Activated T-helper 1 cell treated with anti-CD3 and anti-CD28 coated beads, Interleukin-12 subunit alpha, Interleukin-12 subunit beta, Interleukin-2, Interleukin-4 antibody, amounts not matched to agents 30 ng/mL and 10 ng/mL and 1 ng/mL, durations not matched to agents 14 hours and 24 hours and 36 hours (primary cell): Measurements from ENCODE around the gene PDE4D. TPM values are rescaled to one million over a fixed set of nuclear protein-coding genes. Genes with fewer than 3 reads are reported as not detected.

Source experiments
- DNase-seq: peaks from one replicate; pipeline ENCODE4 v3.0.0; 2021; ENCODE audit warnings: low spot score
- H3K27ac Mint-ChIP-seq: one replicate; pipeline ENCODE4 v1.8.0; 2021; ENCODE audit warnings: mild to moderate bottlenecking, mixed read lengths
- H3K27me3 Mint-ChIP-seq: one replicate; pipeline ENCODE4 v1.8.0; 2022; ENCODE audit warnings: mild to moderate bottlenecking, moderate library complexity, mixed read lengths; ENCODE audit not compliant: insufficient read depth
- H3K36me3 Mint-ChIP-seq: one replicate; pipeline ENCODE4 v1.8.0; 2021; ENCODE audit warnings: low read depth, mixed read lengths
- H3K4me1 Mint-ChIP-seq: one replicate; pipeline ENCODE4 v1.8.0; 2021; ENCODE audit warnings: low read depth, mixed read lengths
- H3K4me3 Mint-ChIP-seq: one replicate; pipeline ENCODE4 v1.8.0; 2021; ENCODE audit warnings: mild to moderate bottlenecking, moderate library complexity, mixed read lengths
- H3K9me3 Mint-ChIP-seq: one replicate; pipeline ENCODE4 v1.8.0; 2021; ENCODE audit warnings: mixed read lengths
- intact Hi-C: fragments of 100-400 bp; cut with micrococcal nuclease; formaldehyde crosslinking; loops from one replicate; pipeline ENCODE4 v1.15.1; 2024
- total RNA-seq: library from RNA; stranded (reverse); gene quantifications from 2 replicates; pipeline ENCODE4 v1.2.3, GENCODE V29; 2022

The PDE4D gene
- total RNA-seq, 1 donor from 2014 or later: 50.6 TPM

GRCh38 chr5:59287884-59288283, 605.6 kb downstream of the PDE4D start:
- H3K27me3 Mint-ChIP-seq: peaks cover 16% of the 10 kb centered on the region
- intact Hi-C loops: no loop called here
- no peak for DNase-seq
- H3K4me3 Mint-ChIP-seq: no peak overlapping the region
- no peak overlapping the region for H3K27ac Mint-ChIP-seq
- H3K9me3 Mint-ChIP-seq: no peaks in the 10 kb centered on the region
- H3K4me1 Mint-ChIP-seq: no peaks in the 10 kb centered on the region
- H3K36me3 Mint-ChIP-seq: no peaks in the 10 kb centered on the region

GRCh38 chr5:59287361-59287760, 606.2 kb downstream of the PDE4D start:
- DNase-seq: no peak
- peaks cover 16% of the 10 kb centered on the region for H3K27me3 Mint-ChIP-seq
- H3K4me3 Mint-ChIP-seq: no peak overlapping the region
- no peak overlapping the region for H3K27ac Mint-ChIP-seq
- intact Hi-C loops: no loop called here
- no peaks in the 10 kb centered on the region for H3K4me1 Mint-ChIP-seq
- no peaks in the 10 kb centered on the region for H3K9me3 Mint-ChIP-seq
- no peaks in the 10 kb centered on the region for H3K36me3 Mint-ChIP-seq

- Mint-ChIP-seq H3K27ac (no peak overlapping the region), H3K36me3 (no peaks in the 10 kb centered on the region), H3K4me3 (no peak overlapping the region), H3K27me3 (peaks cover 16% of the 10 kb centered on the region), H3K4me1 (no peaks in the 10 kb centered on the region), H3K9me3 (no peaks in the 10 kb centered on the region)
- intact Hi-C loops: no loop called here
- DNase-seq: no peak
Observed at GRCh38 chr5:59286510-59286909, 607.0 kb downstream of the PDE4D start.

- H3K4me3 Mint-ChIP-seq: no peak overlapping the region
- DNase-seq: no peak
- H3K27ac Mint-ChIP-seq: no peak overlapping the region
- H3K27me3 Mint-ChIP-seq: peaks cover 8% of the 10 kb centered on the region
- intact Hi-C loops: no loop called here
- no peaks in the 10 kb centered on the region for H3K4me1 Mint-ChIP-seq
- H3K9me3 Mint-ChIP-seq: no peaks in the 10 kb centered on the region
- no peaks in the 10 kb centered on the region for H3K36me3 Mint-ChIP-seq
Observed at GRCh38 chr5:59285300-59286016, 608.1 kb downstream of the PDE4D start.

- no peaks in the 10 kb centered on the region for H3K27me3 Mint-ChIP-seq
- no peaks in the 10 kb centered on the region for H3K9me3 Mint-ChIP-seq
- no peak overlapping the region for H3K27ac Mint-ChIP-seq
- no peak overlapping the region for H3K4me3 Mint-ChIP-seq
- H3K36me3 Mint-ChIP-seq: no peaks in the 10 kb centered on the region
- DNase-seq: no peak
- intact Hi-C loops: no loop called here
- H3K4me1 Mint-ChIP-seq: no peaks in the 10 kb centered on the region
Observed at GRCh38 chr5:59282726-59283125, 610.8 kb downstream of the PDE4D start.

- peaks cover 13% of the 10 kb centered on the region for H3K27me3 Mint-ChIP-seq
- no peak overlapping the region for H3K4me3 Mint-ChIP-seq
- intact Hi-C loops: no loop called here
- no peak overlapping the region for H3K27ac Mint-ChIP-seq
- no peaks in the 10 kb centered on the region for H3K36me3 Mint-ChIP-seq
- peaks cover 11% of the 10 kb centered on the region for H3K4me1 Mint-ChIP-seq
- no peaks in the 10 kb centered on the region for H3K9me3 Mint-ChIP-seq
- DNase-seq: no peak
Observed at GRCh38 chr5:59279979-59280378, 613.5 kb downstream of the PDE4D start.

GRCh38 chr5:59276917-59277372, 616.6 kb downstream of the PDE4D start:
- Mint-ChIP-seq H3K27me3 (peaks cover 24% of the 10 kb centered on the region), H3K36me3 (no peaks in the 10 kb centered on the region), H3K4me3 (no peak overlapping the region), H3K4me1 (peaks cover 11% of the 10 kb centered on the region), H3K9me3 (no peaks in the 10 kb centered on the region), H3K27ac (no peak overlapping the region)
- intact Hi-C loops: no loop called here
- DNase-seq: no peak

- Mint-ChIP-seq H3K27me3 (peaks cover 26% of the 10 kb centered on the region), H3K9me3 (no peaks in the 10 kb centered on the region), H3K36me3 (no peaks in the 10 kb centered on the region), H3K4me3 (no peak overlapping the region), H3K27ac (no peak overlapping the region), H3K4me1 (peaks cover 11% of the 10 kb centered on the region)
- no peak for DNase-seq
- intact Hi-C loops: no loop called here
Observed at GRCh38 chr5:59276325-59276675, 617.2 kb downstream of the PDE4D start.

GRCh38 chr5:59275510-59276324, 617.8 kb downstream of the PDE4D start:
- Mint-ChIP-seq H3K4me3 (peak overlapping the region; percentile 59), H3K9me3 (no peaks in the 10 kb centered on the region), H3K27me3 (peaks cover 28% of the 10 kb centered on the region), H3K27ac (no peak overlapping the region), H3K36me3 (no peaks in the 10 kb centered on the region), H3K4me1 (peaks cover 11% of the 10 kb centered on the region)
- intact Hi-C loops: no loop called here
- DNase-seq: no peak

GRCh38 chr5:59275170-59275509, 618.4 kb downstream of the PDE4D start:
- Mint-ChIP-seq H3K36me3 (no peaks in the 10 kb centered on the region), H3K4me1 (peaks cover 11% of the 10 kb centered on the region), H3K27me3 (peaks cover 33% of the 10 kb centered on the region), H3K4me3 (no peak overlapping the region), H3K9me3 (no peaks in the 10 kb centered on the region), H3K27ac (no peak overlapping the region)
- DNase-seq: no peak
- intact Hi-C loops: no loop called here

- intact Hi-C loops: no loop called here
- no peak overlapping the region for H3K27ac Mint-ChIP-seq
- no peaks in the 10 kb centered on the region for H3K9me3 Mint-ChIP-seq
- no peak overlapping the region for H3K4me3 Mint-ChIP-seq
- no peak for DNase-seq
- peaks cover 11% of the 10 kb centered on the region for H3K4me1 Mint-ChIP-seq
- H3K27me3 Mint-ChIP-seq: peaks cover 34% of the 10 kb centered on the region
- H3K36me3 Mint-ChIP-seq: no peaks in the 10 kb centered on the region
Observed at GRCh38 chr5:59274106-59274636, 619.4 kb downstream of the PDE4D start.

GRCh38 chr5:59272809-59273427, 620.6 kb downstream of the PDE4D start:
- no peak overlapping the region for H3K27ac Mint-ChIP-seq
- H3K4me3 Mint-ChIP-seq: no peak overlapping the region
- H3K9me3 Mint-ChIP-seq: no peaks in the 10 kb centered on the region
- intact Hi-C loops: no loop called here
- peaks cover 11% of the 10 kb centered on the region for H3K4me1 Mint-ChIP-seq
- H3K36me3 Mint-ChIP-seq: no peaks in the 10 kb centered on the region
- DNase-seq: no peak
- H3K27me3 Mint-ChIP-seq: peaks cover 34% of the 10 kb centered on the region
